Measurements from ENCODE around the gene SLC37A1.

The SLC37A1 gene

GRCh38 chr21:42508371-42508770 lies 5.3 kb upstream of the SLC37A1 start:
- DNase-seq, result no peak

- DNase-seq, result no peak
Measured at GRCh38 chr21:42509244-42509643, 4.4 kb upstream of the SLC37A1 start.

DNA sequence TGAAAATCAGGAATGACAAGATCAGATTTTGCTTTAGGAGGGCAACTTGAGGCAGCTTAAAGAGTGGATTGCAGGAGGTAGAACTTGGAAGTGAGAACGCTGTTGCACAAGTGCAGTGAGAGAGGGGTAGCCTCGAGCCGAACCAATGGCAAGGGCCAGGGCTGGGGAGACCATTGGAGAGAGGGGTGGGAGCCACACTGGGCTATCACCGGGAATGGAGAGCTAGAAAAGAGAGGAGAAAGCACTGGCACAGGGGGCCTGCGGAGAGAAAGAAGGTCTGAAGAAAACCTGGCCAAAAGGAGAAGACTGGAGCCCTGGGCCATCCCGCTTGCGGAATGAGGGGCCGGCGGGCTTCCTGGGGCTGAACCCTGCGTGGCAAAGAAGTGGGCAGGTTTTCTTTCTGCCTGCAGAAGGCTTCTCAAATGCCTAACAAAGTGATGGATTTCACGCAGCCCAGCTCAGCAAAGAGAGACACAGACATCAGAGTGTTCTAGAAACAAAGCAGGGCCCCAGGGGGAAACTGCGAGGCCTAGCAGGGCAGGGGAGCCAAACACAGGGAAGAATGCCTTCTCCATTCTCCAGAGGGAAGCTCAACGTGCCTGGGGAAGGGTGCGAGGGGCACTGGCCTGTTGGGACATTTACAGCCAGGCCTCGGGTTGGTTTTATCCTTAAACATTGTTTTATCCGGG lies 1.2 kb upstream of the SLC37A1 start:
- no peak for DNase-seq

DNA sequence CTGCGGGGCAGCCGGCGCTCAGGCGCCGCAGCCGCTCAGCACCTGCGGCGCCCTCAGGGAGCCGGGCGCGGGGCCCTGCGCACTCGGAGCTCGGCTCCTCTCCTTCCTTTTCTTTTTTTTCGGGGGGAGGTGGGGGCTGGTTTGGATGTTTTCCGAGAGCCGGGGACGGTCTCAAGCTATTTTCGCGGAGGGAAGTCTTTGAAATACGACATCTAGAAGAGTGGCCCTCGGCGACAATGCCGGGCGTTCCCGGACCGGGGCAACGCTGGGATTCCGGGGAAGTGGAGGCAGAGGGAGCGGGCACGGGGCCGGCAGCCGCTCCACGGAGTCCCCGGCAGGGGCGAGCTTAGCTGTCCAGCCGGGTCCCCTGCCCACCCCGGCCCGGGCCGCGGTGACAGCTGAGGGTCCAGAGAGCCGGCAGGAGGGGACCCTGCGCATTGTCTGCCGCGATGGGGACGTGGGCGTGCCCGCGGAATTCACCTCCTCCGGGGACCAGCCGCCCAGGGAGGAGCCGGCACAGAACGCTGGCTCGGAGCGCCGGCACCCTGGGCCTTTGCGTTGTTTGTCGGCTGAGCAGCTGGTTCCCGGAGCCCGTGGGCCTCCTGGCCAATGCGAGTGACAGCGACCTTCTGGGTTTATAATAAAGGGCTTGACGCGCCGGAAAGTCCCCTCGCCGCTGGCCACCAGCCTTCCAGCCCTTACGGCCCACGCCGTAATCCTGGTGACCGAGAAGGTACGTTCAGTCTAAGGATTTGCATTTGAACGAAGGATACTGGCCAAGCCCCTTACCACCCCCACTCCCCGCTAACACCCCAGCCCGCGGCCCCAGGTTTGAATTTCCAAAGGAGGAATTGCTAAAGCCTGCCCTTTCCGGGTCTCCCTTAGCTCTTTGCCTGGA lies 582 bp downstream of the SLC37A1 start:
- DNase-seq, result peak; percentile 65

DNA sequence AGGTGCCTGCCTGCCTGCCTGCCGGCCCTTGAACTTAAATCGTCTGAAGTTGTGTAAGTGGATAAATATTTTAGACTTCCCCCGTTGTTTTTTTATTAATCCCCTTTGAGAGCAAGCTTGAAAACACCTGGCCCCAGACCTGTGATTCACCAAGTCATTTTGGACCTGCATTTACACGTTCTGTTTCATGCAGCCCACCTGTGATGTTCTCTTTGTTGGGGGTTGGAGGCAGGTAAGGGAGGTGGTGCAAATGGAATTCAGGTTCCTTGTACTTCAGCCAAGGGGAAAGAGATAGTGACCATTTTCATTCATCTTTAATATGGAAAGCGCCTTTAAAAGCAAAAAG lies 1.2 kb downstream of the SLC37A1 start:
- DNase-seq, result no peak

DNA sequence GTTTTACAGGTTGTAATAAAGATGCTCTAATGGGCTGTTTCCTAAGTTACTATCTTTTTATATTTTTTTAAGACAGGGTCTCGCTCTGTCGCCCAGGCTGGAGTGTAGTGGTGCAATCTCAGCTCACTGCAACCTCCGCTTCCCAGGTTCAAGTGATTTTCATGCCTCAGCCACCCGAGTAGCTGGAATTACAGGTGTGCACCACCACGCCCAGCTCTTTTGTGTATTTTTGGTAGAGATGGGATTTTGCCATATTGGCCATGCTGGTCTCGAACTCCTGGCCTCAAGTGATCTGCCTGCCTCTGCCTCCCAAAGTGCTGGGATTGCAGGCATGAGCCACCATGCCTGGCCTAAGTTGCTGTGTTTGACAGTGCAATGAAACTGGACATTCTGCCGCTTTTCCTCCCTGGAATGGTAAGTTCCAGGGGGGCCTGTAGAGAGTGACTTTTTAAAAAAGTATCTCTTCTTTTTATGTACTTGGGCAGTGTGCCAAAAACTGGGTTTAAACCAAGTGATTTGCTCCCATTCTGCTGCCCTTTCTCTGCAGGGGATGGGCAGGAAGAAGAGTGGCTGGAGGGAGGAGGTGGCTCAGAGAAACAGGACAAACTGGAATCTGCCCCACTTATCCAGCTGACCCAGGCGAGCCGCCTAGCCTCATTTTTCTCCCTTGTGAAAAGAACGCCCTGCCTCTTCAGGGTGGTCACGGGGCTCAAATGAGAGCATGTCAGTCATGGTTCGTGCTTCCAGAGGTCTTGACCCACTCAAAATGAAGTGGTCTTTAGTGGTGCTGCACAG lies 2.3 kb downstream of the SLC37A1 start:
- DNase-seq, result peak; percentile 45

DNA sequence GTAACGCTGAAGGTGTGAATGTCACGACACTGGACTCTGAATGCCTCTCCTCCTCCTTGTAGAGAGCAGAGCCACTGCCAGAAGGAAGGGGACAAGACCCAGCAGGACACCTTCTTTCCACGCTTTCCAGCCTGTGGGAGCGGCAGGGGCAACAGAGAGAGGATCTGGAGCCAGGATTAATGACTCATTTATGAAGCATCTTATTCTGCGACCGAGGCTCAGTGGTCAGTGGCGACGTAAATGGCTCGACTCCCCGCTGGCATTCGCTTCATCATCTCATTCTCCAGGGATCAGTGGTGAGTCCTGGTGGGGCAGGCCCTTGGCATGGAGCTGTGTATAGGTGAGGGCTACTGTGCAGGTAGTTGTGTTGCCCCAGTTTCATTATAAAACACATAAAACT lies 4.6 kb downstream of the SLC37A1 start:
- no peak for DNase-seq

DNA sequence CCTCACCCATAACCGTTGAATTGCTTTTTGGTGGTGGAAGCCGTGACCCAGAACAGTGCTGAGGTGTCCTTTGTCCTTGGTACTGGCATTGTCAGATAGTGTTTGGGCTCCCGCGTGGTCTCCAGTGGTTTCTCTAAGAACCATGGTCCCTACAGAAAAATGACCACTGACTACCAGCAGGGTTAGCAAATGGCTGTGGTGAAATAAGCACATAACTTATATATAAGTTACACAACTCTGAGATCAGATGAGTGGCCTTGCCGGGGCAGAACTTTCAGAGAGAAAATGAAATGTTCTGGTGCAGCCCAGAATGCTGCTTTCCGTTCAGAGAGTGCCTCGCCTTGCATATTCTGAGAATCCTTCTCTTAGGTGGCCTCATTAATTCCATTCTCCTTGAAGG lies 5.0 kb downstream of the SLC37A1 start:
- no peak for DNase-seq

DNA sequence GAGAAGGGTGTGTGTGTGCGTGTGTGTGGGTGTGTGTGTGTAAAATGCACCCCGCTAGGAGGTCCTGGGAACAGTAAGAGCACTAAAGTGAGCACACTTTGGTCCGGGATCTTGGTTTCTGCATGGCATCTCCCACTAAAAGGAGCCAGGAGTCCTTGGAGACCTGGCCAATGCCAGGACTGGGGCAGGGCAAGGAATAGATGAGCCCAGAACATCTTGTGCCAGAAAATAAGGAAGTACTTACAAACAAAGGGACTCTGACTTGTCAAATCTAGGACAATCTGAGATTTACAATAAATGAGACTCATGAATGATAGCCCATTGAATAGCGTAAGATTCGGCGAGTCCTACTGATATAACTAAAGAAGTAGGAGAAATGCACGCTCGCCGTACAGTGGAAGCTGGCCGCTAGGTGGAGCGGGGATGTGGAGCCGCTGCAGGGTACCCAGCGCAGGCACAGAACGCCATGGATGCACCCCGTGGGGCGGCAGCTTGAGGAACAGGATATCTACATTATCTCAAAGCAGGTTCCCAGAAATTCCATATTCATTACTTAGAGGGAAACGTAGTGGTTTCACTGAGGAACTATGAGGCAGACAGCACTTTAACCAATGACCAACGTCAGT lies 7.1 kb downstream of the SLC37A1 start:
- DNase-seq, result no peak

GRCh38 chr21:42521384-42521783 lies 7.7 kb downstream of the SLC37A1 start:
- no peak for DNase-seq

DNA sequence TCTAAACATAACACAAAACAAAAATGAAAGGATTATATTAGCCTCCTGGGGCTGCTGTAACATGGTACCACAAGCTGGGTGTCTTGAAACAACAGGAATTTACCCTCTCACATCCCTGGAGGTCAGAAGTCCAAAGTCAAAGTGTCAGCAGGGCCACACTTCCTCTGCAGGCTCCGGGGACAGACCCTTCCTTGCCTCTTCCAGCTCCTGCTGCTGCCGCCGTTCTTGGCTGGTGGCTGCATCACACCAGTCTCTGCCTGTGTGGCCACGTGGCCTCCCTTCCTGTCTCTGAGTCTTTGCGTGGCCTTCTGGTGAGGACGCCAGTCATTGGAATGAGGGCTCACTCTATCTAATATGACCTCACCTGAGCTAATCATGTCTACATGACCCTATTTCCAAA lies 8.2 kb downstream of the SLC37A1 start:
- no peak for DNase-seq

DNA sequence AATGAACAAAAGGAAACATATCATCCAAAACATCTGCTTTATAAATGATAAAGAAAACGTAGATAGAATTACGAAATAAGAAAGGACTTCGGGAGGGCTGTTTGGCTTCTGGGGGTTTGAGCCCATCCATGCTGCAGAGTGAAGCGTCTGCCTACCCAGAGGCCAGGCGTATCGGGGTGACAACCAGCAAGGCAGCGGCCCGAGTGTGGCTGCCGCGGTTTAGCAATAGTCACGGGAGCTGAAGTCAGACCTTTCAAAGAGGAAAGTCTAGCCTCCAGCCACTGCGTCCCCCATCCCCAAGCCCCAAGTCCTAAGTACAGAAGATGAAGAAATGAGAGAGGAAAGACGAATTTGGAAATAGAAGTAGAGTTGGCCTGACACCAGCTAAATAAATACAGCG lies 8.6 kb downstream of the SLC37A1 start:
- DNase-seq, result no peak

- no peak for DNase-seq
Measured at GRCh38 chr21:42522771-42523170, 9.1 kb downstream of the SLC37A1 start.

DNA sequence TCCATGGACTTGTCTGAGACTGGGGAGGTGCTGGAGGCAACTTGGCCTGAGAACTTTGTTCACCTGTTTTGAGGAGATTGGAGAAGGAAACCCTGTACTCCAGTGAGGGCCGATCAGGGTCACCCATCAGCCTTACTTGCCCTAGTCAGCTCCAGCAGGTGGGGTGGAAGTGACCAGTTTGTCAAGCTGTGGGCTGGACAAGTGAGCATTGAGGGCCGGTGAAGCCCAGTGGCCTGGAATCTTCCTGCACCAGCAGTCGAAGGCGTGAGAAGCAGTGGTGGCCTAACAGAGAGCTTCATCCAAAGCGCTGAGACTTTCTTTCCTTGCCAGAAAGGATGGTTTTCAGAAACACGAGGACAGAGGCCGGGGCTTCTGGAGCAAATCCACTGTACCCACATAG lies 9.6 kb downstream of the SLC37A1 start:
- no peak for DNase-seq

DNA sequence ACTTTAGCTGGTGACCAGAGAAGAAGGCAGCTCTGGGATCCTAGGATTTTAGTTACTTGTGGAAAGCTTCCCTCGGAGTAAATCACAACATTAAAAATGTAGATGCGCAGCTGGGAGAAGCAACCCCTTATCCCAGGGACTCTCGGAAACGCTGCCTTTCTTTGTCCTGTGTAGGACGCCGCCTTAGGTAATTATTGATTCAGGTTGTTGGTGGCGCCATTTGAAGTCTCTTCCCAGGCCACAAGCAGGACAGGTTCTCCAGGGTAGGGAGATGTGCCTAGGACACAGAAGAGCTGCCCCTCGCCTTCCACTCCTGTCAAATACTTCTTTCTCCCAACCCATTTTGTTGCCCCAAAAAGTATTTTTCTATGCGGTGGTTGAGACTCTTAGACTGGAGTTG lies 10.3 kb downstream of the SLC37A1 start:
- DNase-seq, result peak; percentile 55

DNA sequence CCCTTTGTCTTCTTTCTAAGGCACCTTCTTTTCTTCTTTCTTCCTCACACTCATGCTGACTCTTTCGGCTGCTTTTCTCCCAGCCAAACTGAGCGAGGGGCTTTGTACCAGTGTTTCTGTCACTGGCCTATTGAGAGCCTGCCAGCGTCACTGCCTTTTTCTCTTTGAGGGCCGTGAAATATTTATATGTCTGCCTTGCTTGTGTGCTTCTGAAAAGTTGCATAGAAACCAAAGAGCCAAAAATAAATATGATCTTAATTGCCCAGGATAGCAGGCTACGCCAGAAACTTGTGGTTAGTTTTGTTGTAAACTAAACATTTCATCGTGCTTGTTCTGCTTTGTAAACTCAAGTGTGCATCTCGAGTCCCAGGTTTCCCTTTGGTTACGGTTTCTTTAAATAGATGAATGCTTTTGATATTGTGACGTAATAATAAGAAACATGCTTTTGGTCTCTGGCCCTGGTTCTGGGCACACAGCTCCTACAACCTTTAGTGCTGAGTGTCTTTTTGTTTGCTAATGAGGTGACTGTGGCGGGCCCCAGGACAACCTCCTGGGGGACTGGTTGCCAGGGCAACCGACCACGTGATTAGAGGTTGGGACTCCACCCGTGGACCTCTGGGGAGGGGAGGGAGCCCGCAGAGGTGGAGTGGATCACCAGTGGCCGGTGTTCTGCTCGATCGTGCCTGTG lies 10.8 kb downstream of the SLC37A1 start:
- peak; percentile 90 for DNase-seq

DNA sequence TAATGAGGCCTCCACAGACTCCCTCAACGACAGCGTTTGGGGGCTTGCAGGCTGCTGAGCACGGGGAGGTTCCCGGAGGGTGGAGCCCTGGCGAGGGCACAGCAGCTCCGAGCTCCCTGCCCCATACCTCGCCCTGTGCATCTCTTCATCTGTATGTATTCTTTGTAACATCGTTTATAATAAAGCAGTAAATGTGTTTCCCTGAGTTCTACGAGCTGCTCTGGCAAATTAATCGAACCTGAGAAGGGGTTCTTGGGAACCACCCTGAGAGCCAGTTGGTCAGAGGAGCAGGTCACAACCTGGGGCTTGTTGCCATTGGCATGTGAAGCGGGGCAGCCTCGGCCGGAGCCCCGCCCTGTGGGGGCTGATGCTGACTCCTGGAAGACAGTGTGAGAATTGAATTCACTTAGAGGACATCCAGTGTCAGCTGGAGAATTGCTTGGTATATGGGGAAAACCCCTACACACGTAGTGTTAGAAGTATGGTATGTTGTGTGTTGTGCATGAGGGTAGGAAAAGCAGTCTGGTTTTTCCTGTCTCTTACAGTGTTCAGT lies 11.5 kb downstream of the SLC37A1 start:
- no peak for DNase-seq

DNA sequence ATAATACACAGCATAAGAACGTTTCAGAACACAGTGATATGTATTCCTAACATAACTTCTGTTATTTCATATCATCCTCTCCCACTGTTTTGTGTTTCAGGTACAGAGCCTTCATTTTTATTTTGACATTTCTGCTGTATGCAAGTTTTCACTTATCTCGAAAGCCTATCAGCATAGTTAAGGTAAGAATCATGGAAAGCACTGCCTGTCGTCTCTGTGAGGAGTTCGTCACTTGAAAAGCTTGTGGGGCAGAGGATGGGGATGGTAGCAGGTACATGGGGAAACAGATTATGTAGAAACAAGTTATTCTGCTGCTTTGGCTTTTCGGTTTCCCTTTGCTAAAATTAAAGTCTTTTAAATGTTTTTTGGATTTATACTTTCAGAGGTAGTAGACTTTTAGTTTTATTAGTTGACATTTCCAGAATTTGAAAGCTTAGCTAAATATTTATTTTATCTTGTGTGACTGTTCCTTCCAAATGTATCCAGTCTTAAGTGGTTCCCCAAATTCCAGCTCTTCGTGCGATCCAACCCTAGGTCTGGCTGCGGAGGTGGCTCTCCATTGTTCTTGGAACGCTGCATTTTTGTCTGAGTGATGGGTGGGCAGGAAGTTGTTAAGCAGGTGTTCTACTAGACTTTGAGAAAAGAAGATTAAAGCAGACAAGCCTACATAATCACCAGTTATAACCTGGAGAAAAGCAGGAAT lies 12.2 kb downstream of the SLC37A1 start:
- DNase-seq, result no peak

DNA sequence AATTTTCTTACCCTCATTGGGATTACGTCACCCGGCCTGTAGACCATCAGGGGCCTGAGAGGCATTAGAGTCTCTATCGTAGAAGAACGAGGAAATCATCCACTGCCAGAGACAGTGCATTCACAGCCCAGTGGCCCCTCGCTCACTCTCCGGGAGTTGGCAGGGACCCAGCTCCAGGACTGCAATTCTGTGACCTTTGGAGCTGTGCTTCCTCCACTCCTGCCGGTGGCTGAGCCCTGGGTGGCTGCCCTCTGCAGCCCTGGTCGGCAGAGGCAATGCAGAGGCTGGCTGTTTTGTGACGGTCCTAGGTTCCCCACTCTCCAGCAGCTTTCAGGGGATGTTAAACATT lies 12.7 kb downstream of the SLC37A1 start:
- DNase-seq, result no peak

DNA sequence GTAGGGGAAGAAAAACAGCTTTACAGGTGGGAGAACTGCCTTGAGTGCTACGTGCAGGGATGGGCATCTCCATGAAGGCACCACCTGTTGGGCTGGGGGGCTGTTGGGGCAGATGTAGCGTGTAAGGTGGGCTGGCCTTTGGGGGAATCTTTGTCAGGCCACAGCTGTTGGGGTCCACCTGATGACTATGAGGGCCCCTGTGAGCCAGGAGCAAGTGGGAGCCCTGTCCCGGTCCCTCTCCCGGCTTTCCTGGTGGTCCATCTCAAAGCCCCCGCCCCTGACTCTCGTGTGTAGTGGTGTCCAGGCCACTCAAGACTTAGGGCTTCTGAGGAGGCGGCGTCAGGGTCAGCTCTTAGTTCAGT lies 13.5 kb downstream of the SLC37A1 start:
- no peak for DNase-seq

DNA sequence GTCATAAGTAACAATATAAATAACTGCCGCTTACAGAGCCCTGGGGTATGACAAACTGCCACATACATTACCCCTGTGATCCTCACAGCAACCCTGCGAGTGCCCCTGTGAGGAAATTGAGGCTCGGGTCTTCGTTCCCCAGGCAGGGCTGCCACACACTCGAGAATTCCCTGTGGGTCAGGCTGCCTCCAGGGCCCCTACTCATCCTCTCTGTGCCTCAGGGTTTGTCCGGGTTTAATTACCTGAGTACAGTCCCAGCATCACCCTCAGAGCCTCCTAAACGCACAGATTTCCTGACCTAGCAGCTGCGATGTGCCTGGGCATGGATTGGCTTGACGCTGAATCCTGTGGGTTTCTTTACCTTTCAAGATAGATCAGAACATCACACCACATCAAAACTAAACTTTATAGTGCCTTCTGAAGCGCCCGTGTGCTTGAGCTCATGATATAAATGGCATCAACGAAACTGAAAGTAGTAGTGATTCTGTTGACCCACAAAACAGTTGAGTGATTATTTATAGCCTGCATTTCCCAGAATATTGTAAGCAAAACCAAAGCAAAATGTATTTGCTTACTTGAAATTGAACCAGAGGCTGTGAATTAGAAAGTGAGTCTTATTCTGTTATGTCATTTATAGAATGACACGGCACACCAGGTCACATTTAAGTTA lies 14.0 kb downstream of the SLC37A1 start:
- DNase-seq, result no peak

Measured in NCI-H345 (cell line).